ENCODE measurements around the gene FGF14.

The FGF14 gene

GRCh38 chr13:101916108-101916774, 485.6 kb downstream of the FGF14 start:
- no peak for TF ChIP-seq CTCF (IDR thresholded peaks at IDR 0.05; ENCODE audit: low read depth, low read length, missing control alignments)
- DNase-seq (ENCODE audit: extremely low read depth, low read depth), result no peak
- no peak overlapping the region for H3K4me3 ChIP-seq (replicated peaks; ENCODE audit: low read depth, low read length)

GRCh38 chr13:101915755-101916107, 486.1 kb downstream of the FGF14 start:
- no peak overlapping the region for H3K4me3 ChIP-seq (replicated peaks; ENCODE audit: low read depth, low read length)
- TF ChIP-seq CTCF (IDR thresholded peaks at IDR 0.05; ENCODE audit: low read depth, low read length, missing control alignments), result no peak
- no peak for DNase-seq (ENCODE audit: extremely low read depth, low read depth)

GRCh38 chr13:101915331-101915730, 486.5 kb downstream of the FGF14 start:
- TF ChIP-seq CTCF (IDR thresholded peaks at IDR 0.05; ENCODE audit: low read depth, low read length, missing control alignments), result no peak
- DNase-seq (ENCODE audit: extremely low read depth, low read depth), result no peak

GRCh38 chr13:101911752-101912151, 490.1 kb downstream of the FGF14 start:
- no peak overlapping the region for H3K4me3 ChIP-seq (replicated peaks; ENCODE audit: low read depth, low read length)
- DNase-seq (ENCODE audit: extremely low read depth, low read depth), result no peak
- TF ChIP-seq CTCF (IDR thresholded peaks at IDR 0.05; ENCODE audit: low read depth, low read length, missing control alignments), result no peak

More at GRCh38 chr13:101915331-101915730, 486.5 kb downstream of the FGF14 start:
- H3K4me3 ChIP-seq (replicated peaks; ENCODE audit: low read depth, low read length), result no peak overlapping the region

- no peak overlapping the region for H3K4me3 ChIP-seq (replicated peaks; ENCODE audit: low read depth, low read length)
- no peak for TF ChIP-seq CTCF (IDR thresholded peaks at IDR 0.05; ENCODE audit: low read depth, low read length, missing control alignments)
- no peak for DNase-seq (ENCODE audit: extremely low read depth, low read depth)
Measured at GRCh38 chr13:101903890-101904289, 498.0 kb downstream of the FGF14 start.

- no peak for DNase-seq (ENCODE audit: extremely low read depth, low read depth)
- H3K4me3 ChIP-seq (replicated peaks; ENCODE audit: low read depth, low read length), result no peak overlapping the region
- no peak for TF ChIP-seq CTCF (IDR thresholded peaks at IDR 0.05; ENCODE audit: low read depth, low read length, missing control alignments)
Measured at GRCh38 chr13:101898676-101899075, 503.2 kb downstream of the FGF14 start.

- no peak overlapping the region for H3K4me3 ChIP-seq (replicated peaks; ENCODE audit: low read depth, low read length)
- DNase-seq (ENCODE audit: extremely low read depth, low read depth), result no peak
- TF ChIP-seq CTCF (IDR thresholded peaks at IDR 0.05; ENCODE audit: low read depth, low read length, missing control alignments), result no peak
Measured at GRCh38 chr13:101896541-101896940, 505.3 kb downstream of the FGF14 start.

Measured in HFF-Myc (cell line).